Astrocyte of the hippocampus (primary cell): ENCODE results near the gene CCDC92B.
A peak's percentile ranks its signal among the peaks of the same experiment; 100 is the strongest.

Experiments used
- DNase-seq: peaks from one replicate; pipeline ENCODE4 v3.0.0; 2011; ENCODE audit warnings: low read depth, low spot score

The CCDC92B gene

DNA sequence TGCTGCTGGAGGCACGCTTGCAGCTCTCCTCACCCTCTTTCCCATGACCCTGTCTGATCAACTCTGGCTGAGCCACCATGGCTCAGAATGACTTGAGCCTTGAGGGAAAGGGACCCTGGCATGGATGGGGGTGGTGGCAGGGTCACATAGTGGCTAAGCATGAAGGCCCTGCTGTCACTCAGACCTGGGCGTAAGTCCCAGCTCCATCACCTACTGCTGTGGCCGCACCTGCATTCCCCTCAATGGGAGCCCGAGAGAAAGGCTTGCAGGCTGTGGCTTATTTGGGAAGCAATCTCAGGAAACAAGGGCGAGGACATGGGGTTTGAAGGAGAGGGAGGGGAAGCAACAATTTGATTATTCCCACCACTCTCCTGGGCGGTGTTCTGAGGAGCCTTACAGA is 29.0 kb upstream of the CCDC92B start:
- DNase-seq: no peak

GRCh38 chr17:2777242-2777867 is 27.9 kb upstream of the CCDC92B start:
- DNase-seq: no peak

DNA sequence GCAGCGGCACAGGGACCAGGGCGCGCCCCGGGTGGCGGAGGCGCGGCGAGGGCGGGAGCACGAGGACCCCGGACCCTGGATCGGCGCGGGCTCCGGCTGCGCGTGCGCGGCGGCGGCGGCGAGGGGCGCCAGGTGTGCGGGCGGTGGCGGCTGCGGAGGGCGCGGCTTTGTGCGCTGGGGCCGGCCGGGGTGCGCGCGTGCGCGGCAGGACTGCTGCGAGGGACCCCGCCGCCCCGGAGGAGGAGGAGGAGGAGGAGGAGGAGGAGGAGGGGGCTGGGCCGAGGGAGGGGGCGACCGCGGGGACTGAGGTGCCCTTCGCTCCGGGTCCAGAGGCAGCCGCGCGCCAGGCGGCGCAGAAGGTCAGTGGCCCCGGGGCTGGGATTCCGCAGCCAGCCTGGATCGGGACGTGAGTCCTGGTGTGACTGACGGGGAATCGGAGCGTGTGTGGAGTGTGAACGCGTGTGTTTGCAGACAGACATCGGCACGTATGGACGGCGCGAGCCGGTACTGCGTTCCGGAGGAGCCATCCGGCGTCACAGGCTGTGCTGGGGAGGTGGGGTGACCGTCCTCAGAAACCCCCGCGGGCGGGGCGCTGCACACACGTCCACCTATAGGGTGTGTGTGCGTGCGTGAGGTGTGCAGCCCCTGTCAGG is 27.3 kb upstream of the CCDC92B start:
- peak; percentile 18 for DNase-seq

DNA sequence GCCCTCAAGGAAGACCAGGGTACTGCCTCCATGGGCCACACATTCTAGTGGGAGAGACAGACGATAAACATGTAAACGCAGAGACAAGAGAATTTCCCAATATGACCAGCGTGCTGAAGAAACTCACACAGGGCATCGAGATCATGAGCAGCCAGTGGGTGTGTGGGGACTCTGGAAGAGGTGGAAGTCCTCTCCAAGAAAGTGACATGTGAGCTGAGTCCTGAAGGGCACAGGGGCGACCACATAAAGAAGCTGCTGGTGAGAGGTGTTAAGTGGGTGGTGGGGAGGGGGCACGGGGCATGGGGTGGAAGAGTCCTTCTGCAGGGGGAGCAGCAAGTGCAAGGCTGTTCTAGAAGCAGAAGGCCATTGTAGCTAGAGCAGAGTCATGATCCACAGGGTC is 25.8 kb upstream of the CCDC92B start:
- DNase-seq: no peak

- DNase-seq: no peak
Measured at GRCh38 chr17:2770129-2770528, 20.7 kb upstream of the CCDC92B start.

DNA sequence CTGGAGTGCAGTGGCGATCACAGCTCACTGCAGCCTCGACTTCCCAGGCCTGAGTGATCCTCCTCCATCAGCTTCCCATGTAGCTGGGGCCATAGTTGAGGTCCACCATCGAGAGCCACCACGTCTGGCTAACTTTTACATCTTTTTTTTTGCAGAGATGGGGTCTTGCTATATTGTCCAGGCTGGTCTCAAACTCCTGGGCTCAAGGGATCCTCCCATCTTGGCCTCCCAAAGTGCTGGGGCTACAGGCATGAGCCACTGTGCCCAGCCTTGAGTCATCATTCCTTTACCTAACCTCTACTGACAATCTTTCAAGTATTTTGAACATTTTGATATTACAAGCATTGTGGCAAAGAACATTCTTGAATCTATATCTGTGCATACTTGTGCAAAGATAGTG is 9.4 kb upstream of the CCDC92B start:
- no peak for DNase-seq

DNA sequence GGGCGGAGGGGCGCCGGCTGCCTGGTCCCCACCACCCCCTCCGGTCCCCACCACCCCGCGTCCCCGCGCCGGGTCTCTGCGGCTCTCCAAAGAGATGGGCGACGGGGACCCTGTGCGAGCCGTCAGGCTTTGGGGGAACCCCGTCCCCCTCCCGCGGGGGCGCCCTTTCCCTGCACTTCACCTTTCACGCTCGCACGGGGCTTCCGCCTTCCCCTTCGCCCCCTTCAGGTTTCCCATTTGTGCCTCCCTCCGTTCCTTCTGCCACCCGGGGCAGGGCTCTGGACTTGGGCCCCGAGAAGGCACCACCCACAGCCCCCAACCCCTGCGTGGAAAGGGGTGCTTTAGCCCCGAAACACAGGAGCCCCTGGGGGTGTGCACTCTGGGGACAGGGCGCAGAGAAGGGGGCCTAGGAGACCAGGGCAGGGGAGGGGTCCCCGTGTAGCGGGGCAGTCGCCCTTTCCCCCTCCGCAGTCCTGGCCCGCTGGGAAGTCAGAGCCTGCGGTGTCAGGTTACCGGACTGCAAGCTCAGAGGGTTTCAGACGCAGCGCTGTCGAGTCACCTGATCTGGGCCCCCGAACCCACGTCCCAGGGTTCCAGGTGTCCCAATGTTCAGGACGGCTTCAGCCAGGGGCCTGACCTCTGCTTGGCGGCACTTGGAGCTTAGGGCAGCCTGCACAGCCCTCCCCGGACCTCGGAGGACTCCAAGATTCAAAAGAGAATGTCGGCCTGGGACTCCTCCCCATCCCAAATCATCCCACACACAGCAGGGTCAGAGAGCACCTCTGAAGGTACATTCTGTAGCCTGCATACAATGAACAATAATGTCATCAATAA is 6.7 kb upstream of the CCDC92B start:
- peak; percentile 27 for DNase-seq

GRCh38 chr17:2751491-2751890 is 2.0 kb upstream of the CCDC92B start:
- no peak for DNase-seq

DNA sequence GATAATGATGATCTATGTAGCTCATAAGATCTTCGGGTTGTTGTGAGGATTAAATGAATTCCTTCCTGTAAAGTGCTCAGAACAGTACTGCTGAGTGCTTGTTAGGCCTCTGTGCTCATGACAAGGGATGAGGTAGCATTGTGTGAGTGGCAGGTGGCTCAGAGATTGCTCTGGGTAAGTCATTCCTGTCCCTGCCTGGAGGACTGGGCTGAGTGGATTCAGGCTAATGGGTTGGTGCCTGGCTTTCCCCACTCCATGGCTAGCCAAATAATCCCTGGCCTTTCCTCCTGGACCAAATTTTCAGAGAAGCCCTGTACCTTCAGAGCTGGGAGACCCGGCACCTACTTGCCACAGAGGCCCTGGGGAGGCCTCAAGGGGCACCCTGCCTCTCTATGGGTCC is 1.3 kb upstream of the CCDC92B start:
- DNase-seq: no peak

DNA sequence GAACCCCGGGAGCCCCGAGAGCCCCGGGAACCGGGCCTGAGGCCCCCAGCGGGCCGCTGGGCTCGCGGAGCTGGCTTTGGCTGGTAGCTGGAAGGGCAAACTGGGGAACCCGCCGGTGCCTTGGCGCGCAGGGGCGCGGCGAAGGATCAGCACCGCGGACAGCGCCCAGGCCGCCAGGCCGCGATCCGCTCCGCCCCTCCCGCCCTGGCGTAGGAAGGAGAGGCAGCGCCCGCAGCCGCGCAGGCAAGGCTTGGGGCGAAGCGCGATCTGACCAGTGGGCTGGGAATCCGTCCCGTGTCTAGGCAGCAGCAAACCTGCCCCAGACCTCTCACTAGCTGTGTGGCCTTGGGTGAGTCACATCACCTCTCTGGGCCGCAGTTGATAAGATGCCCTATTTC is 331 bp upstream of the CCDC92B start:
- peak; percentile 91 for DNase-seq

DNA sequence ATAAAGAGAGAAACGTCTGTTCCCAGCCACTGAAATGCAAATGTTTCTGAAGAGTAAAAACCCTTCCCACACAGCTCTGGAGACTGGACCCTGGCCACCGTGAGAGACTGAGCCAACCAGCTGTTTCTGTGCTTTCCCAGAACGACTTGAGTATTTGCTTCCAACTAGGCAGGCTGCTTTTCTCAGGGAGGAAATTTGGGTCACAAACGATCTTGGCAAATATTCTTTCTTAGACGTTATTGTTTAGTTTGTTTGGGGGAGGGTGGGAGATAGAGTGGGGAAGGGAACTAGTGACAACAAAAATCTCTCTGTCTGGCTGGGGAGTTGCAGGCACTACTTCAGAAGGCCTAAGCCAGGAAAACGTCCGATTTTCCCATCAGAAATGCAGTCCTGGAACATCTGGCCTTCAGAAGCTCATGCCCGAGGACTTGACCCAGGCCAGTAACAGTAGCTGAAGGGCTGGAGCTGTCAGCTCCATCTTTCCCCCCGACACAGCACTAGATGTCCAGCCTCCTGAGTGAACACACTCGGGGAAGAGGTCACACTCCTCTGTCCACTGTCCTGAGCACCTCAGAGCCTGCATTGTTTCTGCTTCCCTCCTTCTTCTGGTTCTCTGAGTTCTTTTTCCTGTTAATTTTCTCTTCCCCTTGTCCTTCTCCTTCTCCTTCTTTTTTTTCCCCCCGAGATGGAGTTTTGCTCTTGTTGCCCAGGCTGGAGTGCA is 4.0 kb downstream of the CCDC92B start:
- DNase-seq: no peak

- no peak for DNase-seq
Measured at GRCh38 chr17:2737693-2738092, 11.8 kb downstream of the CCDC92B start.

DNA sequence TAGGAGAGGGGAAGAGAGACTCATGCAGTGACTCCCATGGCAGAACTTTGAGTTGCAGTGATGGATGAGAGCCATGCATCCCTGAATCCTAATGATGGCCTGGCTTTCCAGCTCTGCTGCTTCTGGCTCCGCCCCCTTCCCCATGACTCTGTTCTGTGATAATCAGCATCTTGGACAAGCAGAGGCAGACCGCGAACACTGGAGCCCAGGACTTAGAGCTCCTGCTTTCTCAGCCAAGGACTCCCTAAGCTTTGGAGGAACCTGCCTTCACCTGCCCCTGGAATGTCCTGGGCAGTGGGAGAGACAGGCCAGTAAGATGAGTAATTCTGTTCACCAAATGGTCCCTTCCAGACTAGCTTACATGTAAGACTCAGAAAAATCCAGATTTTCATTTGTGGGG is 12.5 kb downstream of the CCDC92B start:
- DNase-seq: no peak

GRCh38 chr17:2735896-2736295 is 13.6 kb downstream of the CCDC92B start:
- DNase-seq: no peak

GRCh38 chr17:2734939-2735338 is 14.5 kb downstream of the CCDC92B start:
- DNase-seq: no peak

DNA sequence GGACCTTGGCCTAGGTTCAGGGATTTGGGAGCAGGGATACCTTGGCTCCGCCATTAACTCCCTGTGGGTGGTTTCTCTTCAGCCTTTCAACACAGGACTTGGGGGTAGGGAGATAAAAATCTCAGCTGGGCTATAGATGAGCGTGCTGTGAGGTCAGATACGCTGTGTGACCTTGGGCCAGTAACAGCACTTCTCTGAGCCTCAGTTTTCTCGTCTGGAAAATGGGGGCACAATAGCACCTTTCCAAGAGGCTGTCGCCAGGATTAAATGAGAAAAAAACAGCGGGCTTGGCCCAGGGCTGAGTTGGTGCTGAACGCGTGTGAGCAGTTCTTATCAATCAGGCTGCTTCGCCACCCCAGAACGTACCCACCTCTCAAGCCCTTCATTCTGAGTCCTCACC is 17.6 kb downstream of the CCDC92B start:
- DNase-seq: no peak

- no peak for DNase-seq
Measured at GRCh38 chr17:2730764-2731353, 18.6 kb downstream of the CCDC92B start.

DNA sequence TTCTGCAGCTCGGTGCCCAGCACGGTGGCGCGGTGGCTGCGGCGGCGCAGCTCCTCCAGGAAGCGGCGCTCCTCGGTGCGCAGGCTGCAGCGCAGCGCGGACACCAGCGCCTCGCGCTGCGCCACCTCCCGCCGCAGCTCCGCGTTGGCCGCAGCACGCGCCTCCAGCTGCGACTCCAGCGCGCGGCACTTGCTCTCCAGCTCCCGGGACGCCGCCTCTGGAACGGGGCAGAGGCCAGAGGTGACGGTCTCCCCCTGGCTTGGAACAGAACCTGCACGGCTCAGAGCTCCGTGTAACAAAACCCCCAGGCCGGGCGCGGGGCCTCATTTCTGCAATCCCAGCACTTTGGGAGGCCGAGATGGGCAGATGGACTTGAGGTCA is 24.7 kb downstream of the CCDC92B start:
- DNase-seq: peak; percentile 61

GRCh38 chr17:2723997-2724783 is 25.3 kb downstream of the CCDC92B start:
- peak; percentile 43 for DNase-seq

- no peak for DNase-seq
Measured at GRCh38 chr17:2723505-2723996, 25.9 kb downstream of the CCDC92B start.

GRCh38 chr17:2722611-2723010 is 26.8 kb downstream of the CCDC92B start:
- DNase-seq: no peak
